Smooth muscle cell (in vitro differentiated cells): Measurements from ENCODE around the gene CLCNKB. TPM values are rescaled to one million over a fixed set of nuclear protein-coding genes. Genes with fewer than 3 reads are reported as not detected.
"Not testable (repeated sequence)": the region's sequence is repeated elsewhere in the genome, so short reads cannot be mapped to it uniquely, and the experiment has no call there.

Experiments used
- DNase-seq: peaks from one replicate; lab custom pipeline; 2025; ENCODE audit not compliant: unreplicated experiment; lab: John Stamatoyannopoulos, UW
- H2AFZ ChIP-seq: fragments of 200-600 bp; sonication (generic); 2 replicates; pipeline ENCODE4 v1.6.0; 2016; ENCODE audit warnings: antibody characterized with exemption, low read depth, mild to moderate bottlenecking
- H3F3A ChIP-seq: fragments of 200-600 bp; sonication (generic); 2 replicates; pipeline ENCODE4 v1.6.0; 2017; ENCODE audit warnings: antibody characterized with exemption, low read depth
- H3K27ac ChIP-seq: fragments of 200-600 bp; sonication (generic); 2 replicates; pipeline ENCODE4 v1.5.1; 2016; ENCODE audit warnings: low read depth, mild to moderate bottlenecking
- H3K27me3 ChIP-seq: fragments of 200-600 bp; sonication (generic); 2 replicates; pipeline ENCODE4 v1.6.1; 2016; ENCODE audit warnings: low read depth, mild to moderate bottlenecking
- H3K36me3 ChIP-seq: fragments of 200-600 bp; sonication (generic); 2 replicates; pipeline ENCODE4 v1.5.1; 2016; ENCODE audit warnings: low read depth
- H3K4me1 ChIP-seq: fragments of 200-600 bp; sonication (generic); 2 replicates; pipeline ENCODE4 v1.5.1; 2016; ENCODE audit warnings: low read depth
- H3K4me2 ChIP-seq: fragments of 200-600 bp; sonication (generic); 2 replicates; pipeline ENCODE4 v1.6.0; 2016; ENCODE audit warnings: mild to moderate bottlenecking
- H3K4me3 ChIP-seq: fragments of 200-600 bp; sonication (generic); 2 replicates; pipeline ENCODE4 v1.5.1; 2016; ENCODE audit warnings: mild to moderate bottlenecking
- H3K79me2 ChIP-seq: fragments of 200-600 bp; sonication (generic); 2 replicates; pipeline ENCODE4 v1.6.0; 2016; ENCODE audit warnings: low read depth, mild to moderate bottlenecking
- H3K9ac ChIP-seq: fragments of 200-600 bp; sonication (generic); 2 replicates; pipeline ENCODE4 v1.6.0; 2016; ENCODE audit warnings: low read depth
- H3K9me3 ChIP-seq: fragments of 200-600 bp; sonication (generic); replicated peaks from 2 replicates; pipeline ENCODE4 v1.5.1; 2016; ENCODE audit warnings: low read depth
- H4K20me1 ChIP-seq: fragments of 200-600 bp; sonication (generic); 2 replicates; pipeline ENCODE4 v1.6.0; 2016; ENCODE audit warnings: low read depth
- WGBS: methylation state at CpG from one replicate; pipeline ENCODE4 v1.1.7; 2016; ENCODE audit warnings: low lambda C conversion rate; 5-methylcytosine and 5-hydroxymethylcytosine counted together
- polyA plus RNA-seq: library from polyadenylated mRNA; unstranded; fragments of >200 nt; fragmentation: Nextera tagmentation; extraction: Ambion mirVana; gene quantifications from 2 replicates; pipeline ENCODE4 v1.2.1, GENCODE V29; 2016
- total RNA-seq: library from RNA; depleted of rRNA; stranded (reverse); fragments of >200 nt; gene quantifications from 2 replicates; pipeline ENCODE4 v1.2.3, GENCODE V29; 2014
- TF ChIP-seq, protein P1 (sequence below): fragments of 200-600 bp; sonication (generic); IDR thresholded peaks from 2 replicates; pipeline ENCODE4 v1.5.1; 2017; ENCODE audit warnings: borderline replicate concordance, mild to moderate bottlenecking, antibody characterized with exemption; ENCODE audit not compliant: insufficient read depth, poor library complexity, severe bottlenecking

The CLCNKB gene
- total and polyA plus RNA-seq, 2 experiments from 2014 or later, result 0.76 to 0.86 TPM

DNA sequence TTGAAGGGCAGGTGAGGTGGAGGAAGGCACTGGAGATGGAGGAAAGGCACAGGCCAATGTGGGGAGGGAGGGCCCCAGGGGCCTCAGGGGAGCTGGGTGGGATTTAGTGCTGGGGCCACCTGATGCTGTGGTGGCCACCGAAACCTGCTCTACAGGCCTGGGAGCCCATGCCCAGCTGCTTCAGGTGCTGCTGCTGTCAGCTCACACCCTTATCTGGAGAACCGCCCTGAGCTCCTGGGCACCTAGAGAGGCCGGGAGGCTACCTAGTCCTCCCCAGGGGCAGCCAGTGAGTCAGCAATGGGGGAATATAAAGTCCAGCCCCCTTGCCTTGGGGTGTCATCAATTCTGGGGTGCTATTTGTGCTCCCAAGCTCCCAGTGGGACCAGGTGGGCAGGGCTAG is 17.7 kb downstream of the CLCNKB start:
- H3F3A ChIP-seq, result no peaks in the 10 kb centered on the region
- H3K9me3 ChIP-seq, result no peaks in the 10 kb centered on the region
- H4K20me1 ChIP-seq, result no peaks in the 10 kb centered on the region
- H3K36me3 ChIP-seq, result no peaks in the 10 kb centered on the region
- WGBS, result 92% methylated on average over 2 of the region's 3 CpGs
- DNase-seq, result no peak
- no peaks in the 10 kb centered on the region for H3K4me1 ChIP-seq
- no peaks in the 10 kb centered on the region for H3K27me3 ChIP-seq
- TF ChIP-seq, protein P1, sequence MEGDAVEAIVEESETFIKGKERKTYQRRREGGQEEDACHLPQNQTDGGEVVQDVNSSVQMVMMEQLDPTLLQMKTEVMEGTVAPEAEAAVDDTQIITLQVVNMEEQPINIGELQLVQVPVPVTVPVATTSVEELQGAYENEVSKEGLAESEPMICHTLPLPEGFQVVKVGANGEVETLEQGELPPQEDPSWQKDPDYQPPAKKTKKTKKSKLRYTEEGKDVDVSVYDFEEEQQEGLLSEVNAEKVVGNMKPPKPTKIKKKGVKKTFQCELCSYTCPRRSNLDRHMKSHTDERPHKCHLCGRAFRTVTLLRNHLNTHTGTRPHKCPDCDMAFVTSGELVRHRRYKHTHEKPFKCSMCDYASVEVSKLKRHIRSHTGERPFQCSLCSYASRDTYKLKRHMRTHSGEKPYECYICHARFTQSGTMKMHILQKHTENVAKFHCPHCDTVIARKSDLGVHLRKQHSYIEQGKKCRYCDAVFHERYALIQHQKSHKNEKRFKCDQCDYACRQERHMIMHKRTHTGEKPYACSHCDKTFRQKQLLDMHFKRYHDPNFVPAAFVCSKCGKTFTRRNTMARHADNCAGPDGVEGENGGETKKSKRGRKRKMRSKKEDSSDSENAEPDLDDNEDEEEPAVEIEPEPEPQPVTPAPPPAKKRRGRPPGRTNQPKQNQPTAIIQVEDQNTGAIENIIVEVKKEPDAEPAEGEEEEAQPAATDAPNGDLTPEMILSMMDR, result no peak
- H3K27ac ChIP-seq, result no peak overlapping the region
- H3K79me2 ChIP-seq, result no peaks in the 10 kb centered on the region
- H2AFZ ChIP-seq, result no peak overlapping the region
- H3K4me2 ChIP-seq, result no peak overlapping the region
- H3K9ac ChIP-seq, result no peak overlapping the region
- no peak overlapping the region for H3K4me3 ChIP-seq

DNA sequence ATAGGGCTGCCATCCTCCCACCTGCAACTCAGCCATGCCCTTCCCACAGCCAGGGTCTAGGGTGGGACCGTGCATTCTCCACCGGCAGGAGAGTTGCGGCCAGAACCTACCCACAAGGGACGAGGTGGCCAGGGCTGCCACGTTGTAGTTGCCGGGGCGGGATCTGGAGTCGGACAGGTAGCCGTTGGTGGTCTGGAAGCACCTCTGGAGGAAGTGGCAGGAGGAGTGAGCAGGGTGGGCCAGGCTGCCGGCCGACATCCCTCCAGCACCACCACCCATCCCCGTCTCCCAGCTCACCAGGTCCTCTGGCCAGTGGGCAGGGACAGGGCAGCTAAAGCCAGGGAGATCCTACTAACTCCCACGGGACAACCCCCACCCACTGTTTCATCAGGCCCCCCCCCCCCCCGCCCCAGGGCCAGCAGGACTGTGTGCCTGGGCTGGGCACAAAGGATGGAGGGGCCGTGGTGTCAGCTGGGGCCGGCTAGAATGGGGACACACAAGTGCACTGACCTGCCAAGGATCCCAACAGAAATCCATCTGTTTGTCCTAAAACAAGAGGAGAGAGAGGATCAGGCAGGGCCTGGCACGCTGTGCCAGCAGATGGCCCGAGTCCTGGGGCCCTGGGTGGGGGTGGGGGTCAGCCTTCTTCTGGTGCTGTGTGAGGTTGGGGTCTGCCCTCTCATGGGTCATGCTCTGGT is 18.6 kb downstream of the CLCNKB start:
- H3K27me3 ChIP-seq, H3F3A ChIP-seq: not testable (repeated sequence)
- WGBS, result 74% methylated on average over 17 of the region's 18 CpGs

DNA sequence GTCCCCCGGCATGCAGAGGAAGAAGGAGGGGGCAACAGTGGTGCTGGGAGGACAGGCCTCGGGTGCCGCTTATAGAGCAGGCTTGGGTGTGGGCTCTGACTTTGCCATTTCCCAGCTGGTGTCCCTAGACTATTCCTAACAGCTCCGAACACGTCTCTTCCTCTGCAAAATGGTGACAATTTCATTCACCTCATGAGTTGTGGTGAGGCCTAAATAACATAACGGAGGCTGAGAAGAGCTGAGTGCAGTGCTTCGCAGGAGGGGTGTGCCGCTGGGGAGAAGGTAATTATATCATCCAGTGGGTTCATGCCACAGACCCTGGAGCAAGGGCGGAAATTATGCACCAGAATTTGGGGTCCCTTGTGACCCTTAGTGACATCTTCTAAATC is 19.1 kb downstream of the CLCNKB start:
- not testable (repeated sequence) for H3K79me2 ChIP-seq, H3K4me3 ChIP-seq, DNase-seq, H3K4me2 ChIP-seq, H3K27me3 ChIP-seq, H3K9ac ChIP-seq, H3K36me3 ChIP-seq, H2AFZ ChIP-seq, H3K27ac ChIP-seq, H4K20me1 ChIP-seq, H3K9me3 ChIP-seq, H3K4me1 ChIP-seq, H3F3A ChIP-seq
- 90% methylated on average over 9 of the region's 9 CpGs for whole genome bisulfite sequencing

More for the DNA sequence above, 18.6 kb downstream of the CLCNKB start:
- H2AFZ ChIP-seq, H3K4me1 ChIP-seq, H3K79me2 ChIP-seq, H3K4me2 ChIP-seq, H3K9me3 ChIP-seq, H3K4me3 ChIP-seq, DNase-seq, H3K27ac ChIP-seq, H4K20me1 ChIP-seq, H3K36me3 ChIP-seq, H3K9ac ChIP-seq: not testable (repeated sequence)

DNA sequence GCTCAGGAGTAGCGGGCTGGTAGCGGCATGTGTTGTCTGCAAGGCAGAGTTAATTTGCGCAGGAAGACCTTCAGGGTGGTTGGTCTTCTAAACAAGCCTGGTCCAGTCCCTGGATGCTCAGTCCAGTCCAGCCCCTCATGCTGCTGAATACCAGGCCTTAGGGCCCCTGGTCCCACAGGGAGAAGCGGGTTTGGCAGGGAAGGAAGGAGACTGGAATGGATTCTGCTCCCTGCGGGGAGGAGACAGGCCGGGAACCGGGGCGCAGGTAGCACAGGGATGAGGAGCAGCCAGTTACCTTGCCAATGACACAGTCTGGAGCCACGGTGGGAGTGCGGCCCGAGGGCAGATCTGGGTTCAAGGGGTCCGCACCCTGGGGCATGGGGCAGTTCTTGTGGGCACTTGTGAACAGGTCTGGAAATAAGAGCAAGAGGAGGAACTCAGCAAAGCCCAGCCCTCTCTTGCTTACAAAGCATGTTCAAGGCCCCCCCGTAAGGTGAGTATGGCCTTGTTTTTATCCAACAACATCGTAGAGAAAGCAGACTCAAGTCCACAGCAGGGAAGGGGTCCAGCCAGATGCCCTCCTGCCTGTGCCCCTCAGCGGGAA is 19.7 kb downstream of the CLCNKB start:
- TF ChIP-seq, protein P1, result no peak
- H2AFZ ChIP-seq, result no peak overlapping the region
- no peak for DNase-seq
- no peaks in the 10 kb centered on the region for H3K27me3 ChIP-seq
- H3K4me2 ChIP-seq, result no peak overlapping the region
- WGBS, result 90% methylated on average over 15 of the region's 15 CpGs
- H3F3A ChIP-seq, result no peaks in the 10 kb centered on the region
- H3K4me3 ChIP-seq, result no peak overlapping the region
- peaks cover 10% of the 10 kb centered on the region for H3K4me1 ChIP-seq
- no peak overlapping the region for H3K9ac ChIP-seq
- no peaks in the 10 kb centered on the region for H3K79me2 ChIP-seq
- H4K20me1 ChIP-seq, result no peaks in the 10 kb centered on the region
- no peaks in the 10 kb centered on the region for H3K9me3 ChIP-seq
- H3K36me3 ChIP-seq, result no peaks in the 10 kb centered on the region
- no peak overlapping the region for H3K27ac ChIP-seq
